ENCODE data around the gene TNXB.
"Not testable (repeated sequence)": the region's sequence is repeated elsewhere in the genome, so short reads cannot be mapped to it uniquely, and the experiment has no call there.

- TF ChIP-seq POLR2AphosphoS5 (IDR thresholded peaks at IDR 0.05; ENCODE audit: insufficient read depth, low read depth, low read length); EZH2 (IDR thresholded peaks at IDR 0.05; ENCODE audit: borderline replicate concordance, low read depth, low read length, severe bottlenecking); CTCF (IDR thresholded peaks at IDR 0.05; ENCODE audit: extremely low read depth in 1 of 2, insufficient read depth in 1 of 2, low read depth in 1 of 2, low read length in 2 of 2); MAX (IDR thresholded peaks at IDR 0.05; ENCODE audit: insufficient read depth, insufficient read length); FOS (IDR thresholded peaks at IDR 0.05; ENCODE audit: borderline replicate concordance, insufficient read depth, low read length): not testable (repeated sequence)
Observed at GRCh38 chr6:32052626-32053025, 56.5 kb downstream of the TNXB start.

Measured in endothelial cell of umbilical vein (primary cell).